ENCODE data around the gene DISC1.
"Not testable (repeated sequence)": the region's sequence is repeated elsewhere in the genome, so short reads cannot be mapped to it uniquely, and the experiment has no call there.

- not testable (repeated sequence) for TF ChIP-seq CTCF (conservative IDR thresholded peaks at IDR 0.05 in 1 of 2, IDR thresholded peaks at IDR 0.05 in 1 of 2; ENCODE audit: low read depth in 1 of 2, low read length in 2 of 2); EZH2 (IDR thresholded peaks at IDR 0.05; ENCODE audit: low read length, missing control alignments)
Measured at GRCh38 chr1:231961801-231962200, 335.2 kb downstream of the DISC1 start.

Data from fibroblast of lung (primary cell).